ENCODE results near the gene STK10.

Gene STK10

DNA sequence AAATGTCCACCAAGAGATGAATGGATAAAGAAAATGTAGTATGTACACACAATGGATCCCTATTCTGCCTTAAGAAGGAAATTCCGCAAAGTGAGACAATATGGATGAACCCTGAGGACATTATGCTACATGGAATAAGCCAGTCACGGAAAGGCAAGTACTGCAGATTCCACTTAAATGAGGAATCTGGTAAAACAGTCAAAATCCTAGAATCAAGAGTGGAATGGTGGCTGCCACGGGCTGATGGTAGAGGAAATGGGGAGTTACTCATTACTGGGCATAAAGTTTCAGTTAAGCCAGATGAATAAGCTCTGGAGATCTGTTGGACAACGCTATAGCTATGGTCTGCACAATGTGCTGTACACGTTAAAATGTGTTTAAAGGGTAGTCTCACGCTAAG is 47.2 kb downstream of the STK10 start:
- no peak for DNase-seq

GRCh38 chr5:172140120-172140519 is 47.9 kb downstream of the STK10 start:
- DNase-seq, result no peak

- no peak for DNase-seq
Measured at GRCh38 chr5:172137046-172137445, 51.0 kb downstream of the STK10 start.

DNA sequence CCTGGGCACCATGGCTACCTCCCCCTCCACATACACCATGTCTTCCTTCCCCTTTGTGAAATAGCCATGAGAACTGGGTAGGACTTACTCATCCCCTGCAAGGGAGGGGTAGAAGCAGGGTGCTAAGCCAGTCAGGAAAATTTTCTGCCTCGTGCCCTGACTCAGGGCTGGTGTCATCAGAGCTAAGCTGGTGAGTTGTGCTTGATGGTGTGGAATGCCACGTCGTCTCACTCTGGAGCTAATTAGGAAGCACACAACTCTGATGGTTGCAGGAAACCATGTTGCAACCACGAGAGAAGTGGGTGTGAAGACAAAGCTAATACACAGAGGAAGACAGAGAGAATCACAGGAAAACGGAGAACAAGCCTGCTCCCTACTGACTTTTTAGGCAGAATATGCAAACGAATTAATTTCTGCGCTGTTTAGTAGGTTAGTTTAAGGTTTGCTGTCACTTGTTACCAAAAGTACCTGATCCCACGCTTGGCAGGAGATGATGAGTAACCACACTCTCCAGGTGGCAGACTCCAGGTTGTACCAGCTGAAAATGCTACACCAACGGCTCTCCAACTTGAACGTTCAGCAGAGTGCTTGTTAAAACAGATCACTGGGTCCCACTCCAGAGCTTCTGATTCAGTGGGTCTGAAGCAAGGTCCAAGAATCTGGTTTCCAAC is 54.5 kb downstream of the STK10 start:
- DNase-seq, result peak; percentile 67

- DNase-seq, result no peak
Measured at GRCh38 chr5:172131690-172132089, 56.3 kb downstream of the STK10 start.

- no peak for DNase-seq
Measured at GRCh38 chr5:172129256-172129910, 58.6 kb downstream of the STK10 start.

GRCh38 chr5:172127581-172127980 is 60.4 kb downstream of the STK10 start:
- no peak for DNase-seq

DNA sequence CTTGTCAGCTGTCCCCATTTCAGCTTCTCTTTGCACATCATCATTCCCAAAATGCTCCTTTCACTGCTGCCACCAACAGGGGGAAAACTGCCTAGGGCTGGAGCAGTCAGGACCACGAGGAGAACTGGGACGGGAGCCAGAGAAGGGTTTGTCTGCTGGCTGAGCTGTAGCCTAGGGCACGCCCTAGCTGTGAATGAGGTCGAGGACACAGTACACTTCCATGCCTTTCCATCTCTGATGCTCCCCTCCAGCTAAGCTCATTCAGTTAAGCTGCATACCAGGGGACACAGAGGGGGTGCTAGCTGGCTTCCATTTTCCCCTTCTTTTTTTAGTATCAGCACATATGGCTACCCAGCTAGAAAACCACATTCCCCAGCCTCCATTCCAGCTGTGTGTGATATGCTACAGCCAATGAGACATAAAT is 64.7 kb downstream of the STK10 start:
- DNase-seq, result peak; percentile 39

DNA sequence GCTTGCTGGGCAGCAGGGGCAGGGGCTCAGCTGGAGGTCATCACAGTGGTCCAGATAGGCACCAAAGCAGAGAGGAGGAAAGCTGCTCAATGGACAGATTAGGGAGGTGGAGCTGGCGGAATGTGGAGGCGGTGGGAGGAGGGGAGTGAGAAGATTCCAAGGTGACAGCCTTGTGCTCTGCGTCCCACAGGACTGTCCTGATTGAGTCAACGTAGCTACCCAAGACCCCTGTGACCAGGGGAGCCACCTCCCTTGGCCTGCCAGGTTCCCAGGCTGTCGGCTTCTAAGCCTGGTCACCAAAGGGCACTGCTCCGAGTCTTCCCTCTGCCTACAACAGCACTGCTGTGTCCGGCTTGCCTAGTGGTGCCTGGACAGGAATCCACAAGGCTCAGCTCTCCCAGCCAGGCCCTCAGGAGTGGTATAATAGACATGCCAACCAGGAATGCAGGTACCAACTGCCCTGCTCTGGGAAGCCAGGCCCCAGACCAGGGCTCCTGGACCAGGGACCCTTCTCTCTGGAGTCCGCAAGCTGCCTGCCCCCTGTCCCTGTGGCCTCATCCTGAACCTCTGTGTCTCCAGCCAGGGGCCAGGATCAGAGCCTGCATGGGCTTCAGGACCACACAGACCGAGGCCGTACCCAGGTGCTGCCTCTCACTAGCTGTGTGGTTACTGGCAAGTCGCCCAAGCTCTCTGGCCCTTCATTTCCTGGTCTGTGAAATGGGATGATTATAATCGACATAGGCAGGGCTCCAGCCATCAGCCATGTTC is 67.9 kb downstream of the STK10 start:
- DNase-seq, result peak; percentile 44

DNA sequence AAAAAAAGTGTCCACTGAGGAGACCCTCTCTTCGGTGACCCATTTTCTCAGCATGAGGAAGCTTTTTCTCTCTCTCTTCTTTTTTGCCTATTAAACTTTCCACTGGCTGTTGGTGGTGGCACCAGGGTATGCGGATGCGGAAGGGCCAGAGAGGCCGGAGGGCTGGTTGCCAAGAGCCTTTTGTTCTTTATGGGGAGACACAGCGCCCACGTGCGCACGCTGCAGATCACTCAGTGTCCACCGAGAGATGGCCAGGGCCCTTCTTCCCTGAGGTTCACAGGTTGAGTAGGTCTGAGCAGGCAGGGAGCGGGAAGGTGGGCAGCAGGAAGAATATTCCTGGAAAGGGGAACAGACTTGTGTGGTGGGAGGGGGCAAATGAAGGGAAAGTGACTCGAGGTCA is 69.1 kb downstream of the STK10 start:
- DNase-seq, result no peak

DNA sequence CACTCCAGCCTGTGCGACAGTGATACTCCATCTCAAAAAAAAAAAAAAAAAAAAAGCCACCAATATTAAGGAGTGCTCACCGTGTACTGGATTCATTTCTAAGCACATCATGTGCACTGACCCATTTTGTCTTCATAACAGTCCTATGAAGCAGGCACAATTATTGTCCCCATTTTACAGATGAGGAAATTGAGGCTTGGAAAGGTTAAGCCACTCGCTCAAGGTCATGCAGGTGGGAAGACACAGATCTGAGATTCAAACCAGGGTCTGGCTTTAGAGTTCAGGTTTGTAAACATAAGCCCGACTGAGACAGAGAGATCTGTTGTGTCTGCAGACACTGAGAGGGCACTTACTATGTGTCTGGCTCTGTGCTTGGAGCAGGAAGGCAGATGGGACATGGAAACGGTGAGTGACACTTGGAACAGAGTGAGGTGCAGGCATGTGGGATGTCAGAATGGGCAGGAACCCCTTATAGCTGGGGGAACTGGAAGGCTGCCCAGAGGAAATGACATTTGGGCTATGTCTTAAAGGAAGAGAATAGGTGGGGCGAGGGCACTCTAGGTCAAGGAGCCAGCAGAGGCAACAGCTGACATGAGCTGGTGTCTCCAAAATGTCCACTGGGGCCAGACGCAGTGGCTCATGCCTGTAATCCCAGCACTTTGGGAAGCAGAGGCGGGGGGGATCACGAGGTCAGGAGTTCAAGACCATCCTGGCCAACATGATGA is 69.9 kb downstream of the STK10 start:
- peak; percentile 38 for DNase-seq

GRCh38 chr5:172115541-172115982 is 72.5 kb downstream of the STK10 start:
- DNase-seq, result peak; percentile 93

GRCh38 chr5:172114875-172115422 is 73.1 kb downstream of the STK10 start:
- peak; percentile 99 for DNase-seq

- DNase-seq, result peak; percentile 93
Measured at GRCh38 chr5:172113036-172113435, 75.0 kb downstream of the STK10 start.

DNA sequence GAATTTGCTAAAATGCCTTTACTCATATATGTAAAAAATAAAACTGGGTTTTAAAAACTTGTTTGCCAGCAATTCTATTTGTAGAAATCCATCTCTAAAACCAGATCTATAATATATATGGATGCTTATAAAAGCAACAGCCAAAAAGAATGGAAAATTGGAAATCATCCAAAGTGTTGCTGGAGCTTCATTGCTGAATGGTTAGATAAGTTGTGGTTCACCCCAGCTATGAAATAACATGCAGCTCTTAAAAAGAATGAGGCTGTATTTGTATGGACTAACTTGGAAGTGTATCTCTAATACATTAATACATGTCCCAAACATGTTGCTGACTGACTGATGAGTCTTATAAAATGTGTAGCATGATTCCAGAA is 76.2 kb downstream of the STK10 start:
- peak; percentile 82 for DNase-seq

GRCh38 chr5:172110921-172111851 is 76.8 kb downstream of the STK10 start:
- peak; percentile 97 for DNase-seq

- peak; percentile 61 for DNase-seq
Measured at GRCh38 chr5:172110260-172110815, 77.7 kb downstream of the STK10 start.

GRCh38 chr5:172109749-172110148 is 78.3 kb downstream of the STK10 start:
- no peak for DNase-seq

- no peak for DNase-seq
Measured at GRCh38 chr5:172107571-172107970, 80.5 kb downstream of the STK10 start.

GRCh38 chr5:172106511-172107356 is 81.3 kb downstream of the STK10 start:
- DNase-seq, result peak; percentile 64
